Thyroid gland (tissue), 4 donors: ENCODE measurements around the gene EYA3.

Experiments
- POLR2A ChIP-seq, 2 donors: fragments of 450-650 bp; IDR thresholded peaks; one replicate each; pipeline ENCODE4 v1.6.1; 2017; ENCODE audit warnings: antibody characterized with exemption in 2 of 2, mild to moderate bottlenecking in 2 of 2, moderate library complexity in 1 of 2
- TF ChIP-seq, protein P1 (sequence below), 6 experiments: fragments of 200-600 bp in 3 of 6; fragments of 450-650 bp in 3 of 6; sonication (generic) in 3 of 6; IDR thresholded peaks; one replicate each; pipeline ENCODE4 v1.5.1; 2016 to 2019; ENCODE audit warnings: antibody characterized with exemption in 6 of 6, mild to moderate bottlenecking in 2 of 6, inconsistent platforms in 1 of 6, moderate library complexity in 1 of 6

GRCh38 chr1:27941671-27942540 lies 146.5 kb downstream of the EYA3 start:
- TF ChIP-seq, protein P1, sequence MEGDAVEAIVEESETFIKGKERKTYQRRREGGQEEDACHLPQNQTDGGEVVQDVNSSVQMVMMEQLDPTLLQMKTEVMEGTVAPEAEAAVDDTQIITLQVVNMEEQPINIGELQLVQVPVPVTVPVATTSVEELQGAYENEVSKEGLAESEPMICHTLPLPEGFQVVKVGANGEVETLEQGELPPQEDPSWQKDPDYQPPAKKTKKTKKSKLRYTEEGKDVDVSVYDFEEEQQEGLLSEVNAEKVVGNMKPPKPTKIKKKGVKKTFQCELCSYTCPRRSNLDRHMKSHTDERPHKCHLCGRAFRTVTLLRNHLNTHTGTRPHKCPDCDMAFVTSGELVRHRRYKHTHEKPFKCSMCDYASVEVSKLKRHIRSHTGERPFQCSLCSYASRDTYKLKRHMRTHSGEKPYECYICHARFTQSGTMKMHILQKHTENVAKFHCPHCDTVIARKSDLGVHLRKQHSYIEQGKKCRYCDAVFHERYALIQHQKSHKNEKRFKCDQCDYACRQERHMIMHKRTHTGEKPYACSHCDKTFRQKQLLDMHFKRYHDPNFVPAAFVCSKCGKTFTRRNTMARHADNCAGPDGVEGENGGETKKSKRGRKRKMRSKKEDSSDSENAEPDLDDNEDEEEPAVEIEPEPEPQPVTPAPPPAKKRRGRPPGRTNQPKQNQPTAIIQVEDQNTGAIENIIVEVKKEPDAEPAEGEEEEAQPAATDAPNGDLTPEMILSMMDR (IDR thresholded peaks at IDR 0.05) = no peak
- no peak for TF ChIP-seq POLR2A (IDR thresholded peaks at IDR 0.05)
